ENCODE measurements around the gene NUDT21.
"Not testable (repeated sequence)": the region's sequence is repeated elsewhere in the genome, so short reads cannot be mapped to it uniquely, and the experiment has no call there.

NUDT21 gene

GRCh38 chr16:56450986-56451752, at the start of gene NUDT21, which contains the start of gene OGFOD1:
NUDT21 (minus strand) TSS chr16:56451332; CDS start chr16:56451202, 130 bp downstream.
OGFOD1 (plus strand) TSS chr16:56451554; CDS start chr16:56451613, 59 bp downstream.
- Histone ChIP-seq H3K27ac (peak within 1 kb of the TSS; percentile 55 to 89 (median 84)), H3K4me1 (peaks cover 25 to 41% (median 34%) of the 10 kb centered on the region in 10 experiments), H4K20me1 (peaks cover 0 to 65% (median 40%) of the 10 kb centered on the region in 11 experiments; a peak in 20 of 22 replicates), H3K27me3 (no peaks in the 10 kb centered on the region), H3K4me3 (peak within 1 kb of the TSS; percentile 82 to 97 (median 88)), H3K9me3 (replicated peaks in 1 of 11) (no peaks in the 10 kb centered on the region), H3K4me2 (peak within 1 kb of the TSS; percentile 88 to 98 (median 95)), H3K9ac (peak within 1 kb of the TSS; percentile 79 to 93 (median 90)), H3K36me3 (peaks cover 46 to 61% (median 49%) of the 10 kb centered on the region in 11 experiments)
- no peak for TF ChIP-seq Cebpa-rat (IDR thresholded peaks at IDR 0.05)

- Histone ChIP-seq H3K27me3 (no peaks in the 10 kb centered on the region), H4K20me1 (no peaks in the 10 kb centered on the region), H3K4me3 (no peak overlapping the region), H3K4me2 (no peak overlapping the region), H3K4me1 (no peaks in the 10 kb centered on the region), H3K9me3 (replicated peaks in 1 of 11) (no peaks in the 10 kb centered on the region), H3K9ac (no peak overlapping the region), H3K36me3 (peaks cover 6 to 74% (median 28%) of the 10 kb centered on the region in 11 experiments), H3K27ac (no peak overlapping the region)
- TF ChIP-seq Cebpa-rat (IDR thresholded peaks at IDR 0.05), result no peak
Measured at GRCh38 chr16:56493815-56494214, 42.7 kb upstream of the NUDT21 start.

- H4K20me1 ChIP-seq, result no peaks in the 10 kb centered on the region
- TF ChIP-seq Cebpa-rat (IDR thresholded peaks at IDR 0.05), result no peak
- H3K4me3 ChIP-seq, result no peak overlapping the region
- H3K9ac ChIP-seq, result no peak overlapping the region
- peaks cover 3 to 67% (median 22%) of the 10 kb centered on the region in 11 experiments; a peak in 18 of 22 replicates for H3K36me3 ChIP-seq
- no peaks in the 10 kb centered on the region for H3K9me3 ChIP-seq (replicated peaks in 1 of 11)
- H3K27ac ChIP-seq, result no peak overlapping the region
- peaks cover 0 to 6% (median 2%) of the 10 kb centered on the region in 10 experiments; a peak in 5 of 20 replicates for H3K4me1 ChIP-seq
- H3K27me3 ChIP-seq, result no peaks in the 10 kb centered on the region
- H3K4me2 ChIP-seq, result no peak overlapping the region
Measured at GRCh38 chr16:56493126-56493525, 42.0 kb upstream of the NUDT21 start.

- Histone ChIP-seq H4K20me1 (no peaks in the 10 kb centered on the region), H3K9me3 (replicated peaks in 1 of 11) (no peaks in the 10 kb centered on the region), H3K27ac (no peak overlapping the region), H3K4me1 (peaks cover 0 to 11% (median 3%) of the 10 kb centered on the region in 10 experiments; a peak in 6 of 20 replicates), H3K4me3 (no peak overlapping the region), H3K4me2 (no peak overlapping the region), H3K9ac (no peak overlapping the region), H3K36me3 (peaks cover 0 to 56% (median 8%) of the 10 kb centered on the region in 11 experiments; a peak in 15 of 22 replicates), H3K27me3 (no peaks in the 10 kb centered on the region)
- no peak for TF ChIP-seq Cebpa-rat (IDR thresholded peaks at IDR 0.05)
Measured at GRCh38 chr16:56491657-56492261, 40.6 kb upstream of the NUDT21 start.

GRCh38 chr16:56488868-56489267, 37.7 kb upstream of the NUDT21 start:
- not testable (repeated sequence) for H3K9me3 ChIP-seq (replicated peaks in 1 of 11); H3K27me3 ChIP-seq; H3K27ac ChIP-seq; H3K9ac ChIP-seq; H4K20me1 ChIP-seq; H3K4me3 ChIP-seq
- H3K36me3 ChIP-seq, result peaks cover 4 to 61% (median 15%) of the 10 kb centered on the region in 11 experiments; a peak in 17 of 22 replicates
- H3K4me2 ChIP-seq, result 0 out of 22 replicates have a peak overlapping the region, but pooled peaks of 1 of the 11 experiments have one; percentile 24
- H3K4me1 ChIP-seq, result peaks cover 0 to 11% (median 3%) of the 10 kb centered on the region in 10 experiments; a peak in 6 of 20 replicates

GRCh38 chr16:56488035-56488434, 36.9 kb upstream of the NUDT21 start:
- no peak overlapping the region for H3K27ac ChIP-seq
- no peak overlapping the region for H3K9ac ChIP-seq
- H3K4me2 ChIP-seq, result peak overlapping the region in 5 of 11 experiments; percentile 3 to 24 (median 16); a peak in 6 of 22 replicates
- H3K4me3 ChIP-seq, result no peak overlapping the region
- H4K20me1 ChIP-seq, result no peaks in the 10 kb centered on the region
- H3K9me3 ChIP-seq (replicated peaks in 1 of 11), result peaks cover 0 to 4% (median 0%) of the 10 kb centered on the region in 11 experiments; a peak in 1 of 22 replicates
- no peaks in the 10 kb centered on the region for H3K27me3 ChIP-seq
- H3K36me3 ChIP-seq, result peaks cover 8 to 61% (median 21%) of the 10 kb centered on the region in 11 experiments; a peak in 19 of 22 replicates
- H3K4me1 ChIP-seq, result peaks cover 0 to 11% (median 3%) of the 10 kb centered on the region in 10 experiments; a peak in 6 of 20 replicates
- no peak for TF ChIP-seq Cebpa-rat (IDR thresholded peaks at IDR 0.05)

GRCh38 chr16:56483394-56483793, 32.3 kb upstream of the NUDT21 start:
- no peak for TF ChIP-seq Cebpa-rat (IDR thresholded peaks at IDR 0.05)

GRCh38 chr16:56482683-56483236, 31.6 kb upstream of the NUDT21 start:
- Histone ChIP-seq H4K20me1 (no peaks in the 10 kb centered on the region; a peak in 1 of 22 replicates), H3K27ac (no peak overlapping the region), H3K9ac (no peak overlapping the region), H3K9me3 (replicated peaks in 1 of 11) (peaks cover 0 to 4% (median 0%) of the 10 kb centered on the region in 11 experiments; a peak in 1 of 22 replicates), H3K4me3 (no peak overlapping the region), H3K36me3 (peaks cover 30 to 92% (median 57%) of the 10 kb centered on the region in 11 experiments), H3K27me3 (no peaks in the 10 kb centered on the region), H3K4me2 (no peak overlapping the region), H3K4me1 (peaks cover 0 to 3% (median 0%) of the 10 kb centered on the region in 10 experiments; a peak in 4 of 20 replicates)
- no peak for TF ChIP-seq Cebpa-rat (IDR thresholded peaks at IDR 0.05)

More at GRCh38 chr16:56483394-56483793, 32.3 kb upstream of the NUDT21 start:
- Histone ChIP-seq H3K27ac (no peak overlapping the region), H3K4me3 (no peak overlapping the region), H4K20me1 (no peaks in the 10 kb centered on the region; a peak in 1 of 22 replicates), H3K9me3 (replicated peaks in 1 of 11) (peaks cover 0 to 4% (median 0%) of the 10 kb centered on the region in 11 experiments; a peak in 1 of 22 replicates), H3K4me2 (no peak overlapping the region), H3K27me3 (no peaks in the 10 kb centered on the region), H3K4me1 (peaks cover 0 to 9% (median 2%) of the 10 kb centered on the region in 10 experiments; a peak in 6 of 20 replicates), H3K9ac (no peak overlapping the region), H3K36me3 (peaks cover 23 to 85% (median 50%) of the 10 kb centered on the region in 11 experiments)

Measured in BLaER1 treated with 17β-estradiol and CSF1 and Interleukin-3, amounts not matched to agents 10 nM and 100 nM (cell line).